VCaP (cell line): Measurements from ENCODE around the gene PCDHB1.
A peak's percentile ranks its signal among the peaks of the same experiment; 100 is the strongest.

Experiments
- H3K27ac ChIP-seq: fragments of 450-650 bp; 2 replicates; pipeline ENCODE4 v1.5.1; 2017
- TF ChIP-seq, protein P1 (sequence below): fragments of 450-650 bp; conservative IDR thresholded peaks from 2 replicates; pipeline ENCODE4 v1.5.1; 2017; ENCODE audit warnings: mild to moderate bottlenecking, moderate library complexity

The PCDHB1 gene

DNA sequence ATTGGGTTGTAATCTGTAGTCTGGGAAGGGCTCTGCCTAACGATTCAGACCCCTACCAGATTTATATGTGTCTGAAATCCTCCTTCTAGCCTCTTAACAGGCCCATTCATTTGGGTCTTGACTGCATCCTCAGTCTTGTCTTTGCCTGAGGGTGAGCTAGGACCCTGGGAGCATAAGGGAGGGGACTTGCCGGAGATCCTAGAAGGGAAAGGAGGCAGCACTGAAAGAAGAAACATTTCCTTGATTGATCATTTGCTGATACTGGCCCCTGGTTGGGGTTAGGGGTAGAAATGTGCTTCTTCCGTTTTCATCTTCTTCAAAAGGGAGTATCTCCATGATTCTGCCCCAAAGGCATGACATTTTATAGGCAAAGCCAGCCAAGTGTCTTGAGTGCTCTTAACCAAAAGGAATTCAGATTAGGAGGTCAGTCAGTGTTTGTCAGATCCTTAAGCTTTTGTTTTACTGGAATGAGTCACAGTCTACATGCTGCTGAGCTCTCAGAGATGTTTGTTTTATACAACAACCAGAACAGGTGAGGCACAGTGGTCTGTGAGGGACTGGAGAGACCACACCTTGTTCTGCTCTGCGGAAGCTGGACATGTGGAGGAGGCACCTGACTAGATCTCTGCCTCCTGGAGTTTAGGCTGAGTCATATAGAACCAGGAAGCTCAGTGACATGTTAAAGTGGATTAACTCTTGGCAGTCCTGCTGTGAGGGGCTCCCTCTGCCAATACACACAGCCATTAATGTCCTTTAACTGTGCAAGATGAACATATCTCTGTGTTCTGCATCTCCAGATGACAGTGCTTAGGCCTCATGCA, 47.2 kb upstream of the PCDHB1 start:
- 0 out of 2 replicates have a peak overlapping the region, but pooled peaks have one; percentile 10 for H3K27ac ChIP-seq

DNA sequence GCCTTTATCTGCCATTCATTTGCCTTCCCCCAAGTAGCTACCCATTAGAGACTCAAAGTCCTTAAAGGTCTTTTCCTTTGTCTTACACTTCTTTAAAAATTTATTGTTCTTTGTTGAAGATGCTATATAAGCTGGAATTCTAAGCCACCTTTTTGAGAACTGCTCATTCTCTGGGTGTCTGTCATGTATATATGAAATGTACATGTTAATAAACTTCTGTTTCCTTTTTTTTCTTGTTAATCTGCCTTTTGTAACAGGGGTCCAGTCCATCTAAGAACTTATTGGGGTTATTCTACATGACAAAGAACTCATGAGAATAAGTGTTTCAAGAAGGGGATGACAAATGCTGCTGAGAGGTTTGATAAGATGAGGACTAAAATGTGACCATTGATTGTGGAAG, 43.4 kb upstream of the PCDHB1 start:
- TF ChIP-seq, protein P1, sequence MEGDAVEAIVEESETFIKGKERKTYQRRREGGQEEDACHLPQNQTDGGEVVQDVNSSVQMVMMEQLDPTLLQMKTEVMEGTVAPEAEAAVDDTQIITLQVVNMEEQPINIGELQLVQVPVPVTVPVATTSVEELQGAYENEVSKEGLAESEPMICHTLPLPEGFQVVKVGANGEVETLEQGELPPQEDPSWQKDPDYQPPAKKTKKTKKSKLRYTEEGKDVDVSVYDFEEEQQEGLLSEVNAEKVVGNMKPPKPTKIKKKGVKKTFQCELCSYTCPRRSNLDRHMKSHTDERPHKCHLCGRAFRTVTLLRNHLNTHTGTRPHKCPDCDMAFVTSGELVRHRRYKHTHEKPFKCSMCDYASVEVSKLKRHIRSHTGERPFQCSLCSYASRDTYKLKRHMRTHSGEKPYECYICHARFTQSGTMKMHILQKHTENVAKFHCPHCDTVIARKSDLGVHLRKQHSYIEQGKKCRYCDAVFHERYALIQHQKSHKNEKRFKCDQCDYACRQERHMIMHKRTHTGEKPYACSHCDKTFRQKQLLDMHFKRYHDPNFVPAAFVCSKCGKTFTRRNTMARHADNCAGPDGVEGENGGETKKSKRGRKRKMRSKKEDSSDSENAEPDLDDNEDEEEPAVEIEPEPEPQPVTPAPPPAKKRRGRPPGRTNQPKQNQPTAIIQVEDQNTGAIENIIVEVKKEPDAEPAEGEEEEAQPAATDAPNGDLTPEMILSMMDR: no peak
- no peak overlapping the region for H3K27ac ChIP-seq

More for the DNA sequence above, 47.2 kb upstream of the PCDHB1 start:
- TF ChIP-seq, protein P1: no peak

DNA sequence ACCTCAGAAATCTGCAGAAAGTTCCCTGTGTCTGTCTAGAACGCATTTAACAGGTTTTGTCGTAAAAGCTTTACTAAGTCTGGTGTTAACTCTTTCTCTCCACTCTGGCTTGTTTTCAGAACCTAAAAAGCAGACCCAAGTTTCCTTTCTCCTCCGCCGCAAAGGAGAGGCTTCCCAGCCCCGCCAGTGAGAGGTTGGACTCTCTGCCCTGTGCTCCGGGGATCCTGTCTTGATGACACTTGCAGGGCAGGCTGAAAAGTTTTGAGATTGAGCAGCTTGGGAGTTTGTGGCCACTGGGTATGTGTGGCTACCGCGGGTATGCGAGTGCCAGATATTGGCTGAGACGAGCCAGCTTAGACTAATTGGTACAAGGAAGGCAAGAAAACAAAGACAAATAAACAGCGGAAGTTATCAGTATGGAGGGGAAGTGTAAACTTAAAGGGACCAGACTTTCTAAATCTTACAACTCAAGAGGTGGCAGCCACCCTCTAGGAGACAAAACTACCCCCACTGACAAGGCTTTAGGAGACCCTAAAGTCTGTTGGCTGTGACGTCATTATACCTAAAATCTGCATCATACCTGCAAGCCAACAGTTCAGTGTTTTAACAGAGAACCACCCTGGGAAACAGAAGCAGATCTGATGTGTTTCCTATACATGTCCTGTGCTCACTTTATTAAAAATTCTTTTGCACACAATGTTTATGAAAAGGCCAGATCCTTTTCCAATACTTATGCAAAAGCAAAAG, 41.0 kb upstream of the PCDHB1 start:
- TF ChIP-seq, protein P1: no peak
- H3K27ac ChIP-seq: peak overlapping the region; percentile 7; the same call in 1 of the 2 replicates

DNA sequence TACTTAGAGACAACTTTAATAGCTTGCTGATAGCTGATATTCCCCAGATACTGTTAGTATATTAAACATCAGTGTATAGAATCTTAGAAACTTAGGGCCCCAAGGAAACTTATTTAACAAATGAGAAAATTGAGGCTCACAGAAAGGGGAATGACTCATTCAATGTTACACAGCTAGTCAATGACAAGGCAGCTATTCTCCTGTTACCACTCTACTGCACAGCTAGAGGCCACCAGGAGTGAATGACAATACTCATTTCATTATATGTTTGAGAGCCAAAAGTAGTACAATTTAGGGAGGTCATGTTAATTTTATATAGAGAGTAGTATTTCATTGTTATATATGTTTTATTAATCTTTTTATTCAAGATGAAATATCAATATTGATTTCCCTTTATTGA, 33.2 kb upstream of the PCDHB1 start:
- H3K27ac ChIP-seq: no peak overlapping the region
- TF ChIP-seq, protein P1: no peak

DNA sequence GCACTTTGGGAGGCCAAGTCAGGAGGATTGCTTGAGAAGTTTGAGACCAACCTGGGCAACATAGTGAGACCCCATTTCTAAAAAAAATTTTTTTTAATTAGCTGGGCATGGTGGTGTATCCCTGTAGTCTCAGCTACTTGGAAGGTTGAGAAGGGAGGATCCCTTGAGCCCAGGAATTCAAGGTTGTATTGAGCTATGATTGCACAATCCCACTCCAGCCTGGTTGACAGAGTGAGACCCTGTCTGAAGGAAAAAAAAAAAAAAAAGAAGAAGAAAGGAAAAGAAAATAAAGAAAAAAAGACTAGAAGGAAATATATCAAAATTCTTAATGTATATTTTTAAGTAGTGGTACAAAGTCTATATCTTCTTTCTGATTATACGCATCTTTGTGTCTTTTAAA, 28.8 kb upstream of the PCDHB1 start:
- no peak overlapping the region for H3K27ac ChIP-seq
- TF ChIP-seq, protein P1: no peak

DNA sequence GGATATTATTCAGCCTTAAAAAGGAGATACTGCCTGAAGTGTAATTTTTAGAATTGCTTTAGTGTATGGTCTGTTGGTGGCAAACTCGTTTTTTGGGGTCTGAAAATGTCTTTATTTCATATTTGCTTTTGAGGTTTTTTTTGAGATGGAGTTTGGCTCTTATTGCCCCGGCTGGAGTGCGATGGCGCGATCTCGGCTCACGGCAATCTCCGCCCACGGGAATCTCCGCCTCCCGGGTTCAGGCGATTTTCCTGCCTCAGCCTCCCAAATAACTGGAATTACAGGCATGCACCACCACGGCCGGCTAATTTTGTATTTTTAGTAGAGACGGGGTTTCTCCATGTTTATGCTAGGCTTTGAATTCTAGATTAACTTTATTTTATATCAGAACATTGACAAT, 20.2 kb upstream of the PCDHB1 start:
- H3K27ac ChIP-seq: no peak overlapping the region
- TF ChIP-seq, protein P1: no peak

DNA sequence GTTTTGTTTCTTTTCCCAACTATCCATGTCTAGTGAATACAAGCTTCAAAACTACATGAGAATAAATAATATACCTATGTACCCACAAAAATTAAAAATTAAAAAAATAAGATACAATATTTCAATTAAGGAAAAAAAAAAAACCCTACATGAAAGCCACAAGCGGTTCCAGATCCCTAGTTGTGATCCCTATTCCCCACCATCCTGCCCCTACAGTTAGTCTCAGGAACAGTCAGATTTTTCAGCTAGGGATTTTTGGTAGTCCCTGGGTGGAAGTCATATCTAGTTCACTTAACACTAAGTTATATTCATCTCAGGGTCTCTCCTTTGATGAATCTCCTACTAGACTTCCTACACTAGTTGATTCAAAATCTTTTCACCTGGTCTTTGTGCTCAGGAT, 18.5 kb upstream of the PCDHB1 start:
- TF ChIP-seq, protein P1: no peak
- H3K27ac ChIP-seq: no peak overlapping the region
